GM12873 (cell line): Measurements from ENCODE around the gene HSPB8.

Experiments used
- TF ChIP-seq, protein P1 (sequence below): IDR thresholded peaks from 2 replicates; pipeline ENCODE4 v1.5.1; 2012; ENCODE audit warnings: low read depth, mild to moderate bottlenecking, moderate library complexity, low read length, control low read depth; ENCODE audit not compliant: insufficient read depth; ENCODE audit errors: missing control alignments

Gene HSPB8

DNA sequence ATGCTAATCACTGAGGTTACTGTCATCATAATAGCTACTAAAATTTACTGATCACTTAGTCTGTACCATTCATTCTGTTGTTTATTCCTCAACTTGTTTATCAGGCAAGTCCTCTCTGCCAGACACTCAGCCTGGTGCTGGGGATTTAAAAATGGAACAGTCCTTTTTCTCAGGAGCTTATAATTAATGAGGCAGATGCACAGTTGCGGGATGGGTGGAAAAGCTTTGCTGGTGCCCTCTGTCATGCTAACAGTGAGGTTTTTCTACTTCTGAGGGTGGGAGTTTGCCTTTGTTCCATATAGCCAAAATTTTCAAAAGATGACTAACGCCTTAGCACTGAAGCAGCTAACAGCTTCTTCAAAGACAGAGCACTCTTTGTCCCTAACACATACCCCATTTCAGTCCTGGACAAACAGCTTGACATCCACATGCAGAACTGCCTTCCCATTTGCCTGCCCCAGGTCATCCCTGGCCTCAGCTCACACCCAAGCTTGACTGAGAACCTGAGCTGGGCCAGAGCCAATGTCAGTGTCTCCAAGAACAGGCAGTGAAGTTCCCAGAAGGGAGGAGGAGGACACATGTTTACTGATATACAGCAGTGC is 30.8 kb upstream of the HSPB8 start:
- TF ChIP-seq, protein P1, sequence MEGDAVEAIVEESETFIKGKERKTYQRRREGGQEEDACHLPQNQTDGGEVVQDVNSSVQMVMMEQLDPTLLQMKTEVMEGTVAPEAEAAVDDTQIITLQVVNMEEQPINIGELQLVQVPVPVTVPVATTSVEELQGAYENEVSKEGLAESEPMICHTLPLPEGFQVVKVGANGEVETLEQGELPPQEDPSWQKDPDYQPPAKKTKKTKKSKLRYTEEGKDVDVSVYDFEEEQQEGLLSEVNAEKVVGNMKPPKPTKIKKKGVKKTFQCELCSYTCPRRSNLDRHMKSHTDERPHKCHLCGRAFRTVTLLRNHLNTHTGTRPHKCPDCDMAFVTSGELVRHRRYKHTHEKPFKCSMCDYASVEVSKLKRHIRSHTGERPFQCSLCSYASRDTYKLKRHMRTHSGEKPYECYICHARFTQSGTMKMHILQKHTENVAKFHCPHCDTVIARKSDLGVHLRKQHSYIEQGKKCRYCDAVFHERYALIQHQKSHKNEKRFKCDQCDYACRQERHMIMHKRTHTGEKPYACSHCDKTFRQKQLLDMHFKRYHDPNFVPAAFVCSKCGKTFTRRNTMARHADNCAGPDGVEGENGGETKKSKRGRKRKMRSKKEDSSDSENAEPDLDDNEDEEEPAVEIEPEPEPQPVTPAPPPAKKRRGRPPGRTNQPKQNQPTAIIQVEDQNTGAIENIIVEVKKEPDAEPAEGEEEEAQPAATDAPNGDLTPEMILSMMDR: no peak

- TF ChIP-seq, protein P1: no peak
These were observed 29.5 kb upstream of the HSPB8 start for GRCh38 chr12:119149270-119149669.

- TF ChIP-seq, protein P1: no peak
These were observed 27.2 kb upstream of the HSPB8 start for GRCh38 chr12:119151445-119152026.

GRCh38 chr12:119153477-119154434 is 25.0 kb upstream of the HSPB8 start:
- TF ChIP-seq, protein P1: no peak

GRCh38 chr12:119154435-119154818 is 24.3 kb upstream of the HSPB8 start:
- TF ChIP-seq, protein P1: no peak

DNA sequence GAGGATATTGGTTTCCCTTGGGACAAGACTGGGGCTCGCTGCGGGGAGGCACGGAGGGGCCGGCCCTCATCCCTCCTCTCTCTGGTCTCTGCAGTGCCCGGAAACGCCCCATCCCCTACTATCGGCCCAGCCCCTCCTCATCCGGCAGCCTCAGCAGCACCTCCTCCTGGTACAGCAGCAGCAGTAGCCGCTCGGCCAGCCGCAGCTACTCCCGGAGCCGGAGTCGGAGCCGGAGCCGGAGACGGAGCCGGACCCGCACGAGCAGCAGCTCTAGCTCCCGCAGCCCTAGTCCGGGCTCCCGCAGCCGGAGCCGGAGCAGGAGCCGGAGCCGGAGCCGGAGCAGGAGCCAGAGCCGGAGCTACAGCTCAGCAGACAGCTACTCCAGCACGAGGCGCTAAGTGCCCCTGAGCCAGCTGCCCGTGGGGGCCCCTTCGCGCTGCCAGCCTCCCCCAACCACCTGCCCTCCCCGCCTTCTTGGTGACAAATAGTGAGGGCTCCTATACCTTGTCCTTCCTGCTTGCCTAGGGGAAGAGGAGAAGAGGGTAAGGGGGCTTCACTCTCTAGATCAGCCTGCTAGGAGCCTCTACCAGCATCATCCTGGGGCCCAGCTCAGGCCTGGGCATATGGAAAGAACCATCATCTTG is 22.2 kb upstream of the HSPB8 start:
- TF ChIP-seq, protein P1: no peak

DNA sequence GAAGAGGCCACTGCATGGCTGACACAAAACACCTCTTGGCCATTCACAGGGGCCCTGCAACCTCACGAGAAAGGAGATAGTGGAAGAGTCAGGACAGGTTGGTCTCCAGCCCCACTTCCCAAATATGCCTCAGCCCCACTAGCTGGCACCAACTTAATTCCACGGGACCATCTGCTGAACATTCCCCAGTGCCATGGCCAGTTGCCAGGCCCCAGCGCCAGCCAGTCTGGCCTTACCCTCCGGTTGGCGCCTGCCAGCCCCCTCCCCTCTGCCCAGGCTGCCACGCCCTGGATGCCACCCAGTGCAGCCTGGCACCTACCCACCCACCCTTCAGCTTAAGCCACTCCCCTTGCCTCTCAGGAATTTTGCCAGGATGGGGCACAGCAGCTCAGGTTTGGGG is 21.2 kb upstream of the HSPB8 start:
- TF ChIP-seq, protein P1: no peak
